DOHH2 (cell line): Measurements from ENCODE around the gene JAG2.

Experiments used
- H3F3A ChIP-seq: fragments of 200-600 bp; sonication (generic), shearing (Covaris generic); 2 replicates; pipeline ENCODE4 v1.6.0; 2016; ENCODE audit warnings: antibody characterized with exemption, mild to moderate bottlenecking; ENCODE audit not compliant: control insufficient read depth, insufficient read depth
- H3K27ac ChIP-seq: fragments of 200-600 bp; sonication (generic); 2 replicates; pipeline ENCODE4 v1.5.1; 2014; ENCODE audit warnings: low read depth, mild to moderate bottlenecking, low read length, moderate library complexity
- H3K27me3 ChIP-seq: fragments of 200-600 bp; sonication (generic); 2 replicates; pipeline ENCODE4 v1.6.1; 2014; ENCODE audit warnings: mild to moderate bottlenecking, low read length, mixed read lengths; ENCODE audit not compliant: control insufficient read depth
- H3K36me3 ChIP-seq: fragments of 200-600 bp; sonication (generic); 2 replicates; pipeline ENCODE4 v1.6.1; 2014; ENCODE audit warnings: mild to moderate bottlenecking, low read length, moderate library complexity, mixed read lengths; ENCODE audit not compliant: control insufficient read depth
- H3K4me1 ChIP-seq: fragments of 200-600 bp; sonication (generic); 2 replicates; pipeline ENCODE4 v1.6.1; 2014; ENCODE audit warnings: mild to moderate bottlenecking, low read length, mixed read lengths; ENCODE audit not compliant: control insufficient read depth
- H3K4me2 ChIP-seq: fragments of 200-600 bp; sonication (generic); 2 replicates; pipeline ENCODE4 v1.6.0; 2014; ENCODE audit warnings: mild to moderate bottlenecking, low read length, moderate library complexity
- H3K4me3 ChIP-seq: fragments of 200-600 bp; sonication (generic); 2 replicates; pipeline ENCODE4 v1.5.1; 2014; ENCODE audit warnings: mild to moderate bottlenecking, low read length, mixed read lengths
- H3K79me2 ChIP-seq: fragments of 200-600 bp; sonication (generic); 2 replicates; pipeline ENCODE4 v1.6.1; 2014; ENCODE audit warnings: mild to moderate bottlenecking, low read length, mixed read lengths; ENCODE audit not compliant: control insufficient read depth
- H3K9me2 ChIP-seq: fragments of 200-600 bp; sonication (generic); replicated peaks from 2 replicates; pipeline ENCODE4 v1.6.1; 2014; ENCODE audit warnings: mild to moderate bottlenecking, low read length, mixed read lengths; ENCODE audit not compliant: control insufficient read depth
- H3K9me3 ChIP-seq: fragments of 200-600 bp; sonication (generic); 2 replicates; pipeline ENCODE4 v1.6.1; 2014; ENCODE audit warnings: antibody characterized with exemption, low read length, mixed read lengths; ENCODE audit not compliant: control insufficient read depth, insufficient read depth
- H4K20me1 ChIP-seq: fragments of 200-600 bp; sonication (generic); 2 replicates; pipeline ENCODE4 v1.6.0; 2014; ENCODE audit warnings: low read depth, mild to moderate bottlenecking, antibody characterized with exemption, low read length, moderate library complexity; ENCODE audit not compliant: control insufficient read depth, insufficient read depth
- EZH2phosphoT487 ChIP-seq: fragments of 200-600 bp; sonication (generic); IDR thresholded peaks from 2 replicates; pipeline ENCODE4 v1.6.1; 2017; ENCODE audit warnings: borderline replicate concordance, mild to moderate bottlenecking, antibody characterized with exemption, low read length, moderate library complexity, mixed read lengths
- TF ChIP-seq, protein P1 (sequence below): fragments of 200-600 bp; sonication (generic); IDR thresholded peaks from one replicate; pipeline ENCODE4 v1.5.1; 2014; ENCODE audit warnings: antibody characterized with exemption, mild to moderate bottlenecking, low read depth, low read length; ENCODE audit not compliant: poor library complexity, severe bottlenecking

Gene JAG2

DNA sequence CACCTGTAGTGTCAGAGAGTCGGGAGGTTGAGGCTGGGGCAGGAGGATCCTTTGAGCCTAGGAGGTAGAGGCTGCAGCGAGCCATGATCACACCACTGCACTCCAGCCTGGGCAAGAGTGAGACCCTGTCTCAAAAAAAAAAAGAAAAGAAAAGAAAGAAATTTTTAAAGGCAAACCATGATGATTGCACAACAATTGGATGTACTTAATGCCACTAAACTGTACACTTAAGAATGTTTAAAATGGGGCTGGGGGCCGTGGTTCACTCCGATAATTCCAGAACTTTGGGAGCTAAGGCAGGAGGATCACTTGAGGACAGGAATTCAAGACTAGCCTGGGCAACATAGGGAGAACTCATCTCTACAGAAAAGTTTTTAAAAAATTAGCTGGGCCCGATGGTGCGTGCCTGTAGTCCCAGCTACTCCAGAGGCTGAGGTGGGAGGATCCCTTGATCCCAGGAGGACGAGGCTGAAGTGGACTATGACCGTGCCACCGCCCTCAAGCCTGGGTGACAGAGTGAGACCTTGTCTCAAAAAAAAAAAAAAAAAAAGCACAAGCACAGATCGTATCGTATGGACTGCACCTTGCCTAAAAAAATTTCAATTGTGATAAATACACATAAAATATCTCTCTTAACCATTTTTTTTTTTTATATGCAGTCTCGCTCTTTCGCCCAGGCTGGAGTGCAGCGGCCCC lies 32.7 kb downstream of the JAG2 start:
- H3K27ac ChIP-seq = no peak overlapping the region
- no peaks in the 10 kb centered on the region for H4K20me1 ChIP-seq
- H3K4me1 ChIP-seq = no peaks in the 10 kb centered on the region
- no peak overlapping the region for H3K4me3 ChIP-seq
- peaks cover 4% of the 10 kb centered on the region; the same call in 1 of the 2 replicates for H3K27me3 ChIP-seq
- no peaks in the 10 kb centered on the region for H3K9me2 ChIP-seq
- peaks cover 16% of the 10 kb centered on the region; the same call in 1 of the 2 replicates for H3K9me3 ChIP-seq
- no peak overlapping the region for H3K4me2 ChIP-seq
- H3K79me2 ChIP-seq = no peaks in the 10 kb centered on the region
- TF ChIP-seq EZH2phosphoT487 = no peak
- TF ChIP-seq, protein P1, sequence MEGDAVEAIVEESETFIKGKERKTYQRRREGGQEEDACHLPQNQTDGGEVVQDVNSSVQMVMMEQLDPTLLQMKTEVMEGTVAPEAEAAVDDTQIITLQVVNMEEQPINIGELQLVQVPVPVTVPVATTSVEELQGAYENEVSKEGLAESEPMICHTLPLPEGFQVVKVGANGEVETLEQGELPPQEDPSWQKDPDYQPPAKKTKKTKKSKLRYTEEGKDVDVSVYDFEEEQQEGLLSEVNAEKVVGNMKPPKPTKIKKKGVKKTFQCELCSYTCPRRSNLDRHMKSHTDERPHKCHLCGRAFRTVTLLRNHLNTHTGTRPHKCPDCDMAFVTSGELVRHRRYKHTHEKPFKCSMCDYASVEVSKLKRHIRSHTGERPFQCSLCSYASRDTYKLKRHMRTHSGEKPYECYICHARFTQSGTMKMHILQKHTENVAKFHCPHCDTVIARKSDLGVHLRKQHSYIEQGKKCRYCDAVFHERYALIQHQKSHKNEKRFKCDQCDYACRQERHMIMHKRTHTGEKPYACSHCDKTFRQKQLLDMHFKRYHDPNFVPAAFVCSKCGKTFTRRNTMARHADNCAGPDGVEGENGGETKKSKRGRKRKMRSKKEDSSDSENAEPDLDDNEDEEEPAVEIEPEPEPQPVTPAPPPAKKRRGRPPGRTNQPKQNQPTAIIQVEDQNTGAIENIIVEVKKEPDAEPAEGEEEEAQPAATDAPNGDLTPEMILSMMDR = no peak
- H3K36me3 ChIP-seq = no peaks in the 10 kb centered on the region
- no peaks in the 10 kb centered on the region for H3F3A ChIP-seq

DNA sequence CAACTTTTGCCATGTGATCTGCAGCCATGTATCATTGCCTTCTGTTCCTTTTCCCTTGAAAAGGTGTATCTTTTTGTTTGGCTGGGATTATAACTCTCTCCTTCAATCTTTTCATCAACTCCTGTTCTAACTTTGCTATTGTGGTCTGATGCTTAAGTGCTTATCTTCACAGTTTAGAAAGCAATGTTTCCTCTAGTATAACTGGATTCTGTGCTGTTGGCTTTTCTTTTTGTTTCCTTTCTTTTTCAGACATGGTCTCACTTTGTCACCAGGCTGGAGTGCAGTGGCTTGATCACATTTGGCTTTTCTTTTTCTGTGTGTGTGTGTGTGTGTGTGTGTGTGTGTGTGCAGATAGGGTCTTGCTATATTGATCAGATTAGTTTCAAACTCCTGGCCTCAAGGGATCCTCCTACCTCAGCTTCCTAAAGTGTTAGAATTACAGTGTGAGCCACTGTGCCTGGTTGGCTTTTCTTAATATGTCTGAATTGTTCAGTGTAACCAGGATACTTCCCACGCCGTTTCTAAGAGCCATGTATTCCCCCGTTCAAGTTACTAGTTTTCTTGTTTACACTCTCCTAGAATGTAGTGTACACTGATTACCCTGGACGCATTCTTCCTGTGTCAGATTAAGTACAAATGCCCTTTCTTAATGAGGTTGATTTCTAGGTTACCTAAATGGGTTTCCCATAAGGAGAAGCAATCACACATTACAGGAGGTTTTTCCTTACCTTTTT lies 35.5 kb downstream of the JAG2 start:
- H3K9me2 ChIP-seq = no peaks in the 10 kb centered on the region
- no peak overlapping the region for H3K27ac ChIP-seq
- H3K79me2 ChIP-seq = no peaks in the 10 kb centered on the region
- H3K4me2 ChIP-seq = no peak overlapping the region
- no peaks in the 10 kb centered on the region for H3K4me1 ChIP-seq
- no peaks in the 10 kb centered on the region for H3F3A ChIP-seq
- H3K4me3 ChIP-seq = no peak overlapping the region
- no peak for TF ChIP-seq EZH2phosphoT487
- TF ChIP-seq, protein P1 = no peak
- peaks cover 4% of the 10 kb centered on the region; the same call in 1 of the 2 replicates for H3K27me3 ChIP-seq
- no peaks in the 10 kb centered on the region for H4K20me1 ChIP-seq
- H3K36me3 ChIP-seq = no peaks in the 10 kb centered on the region
- no peaks in the 10 kb centered on the region for H3K9me3 ChIP-seq

DNA sequence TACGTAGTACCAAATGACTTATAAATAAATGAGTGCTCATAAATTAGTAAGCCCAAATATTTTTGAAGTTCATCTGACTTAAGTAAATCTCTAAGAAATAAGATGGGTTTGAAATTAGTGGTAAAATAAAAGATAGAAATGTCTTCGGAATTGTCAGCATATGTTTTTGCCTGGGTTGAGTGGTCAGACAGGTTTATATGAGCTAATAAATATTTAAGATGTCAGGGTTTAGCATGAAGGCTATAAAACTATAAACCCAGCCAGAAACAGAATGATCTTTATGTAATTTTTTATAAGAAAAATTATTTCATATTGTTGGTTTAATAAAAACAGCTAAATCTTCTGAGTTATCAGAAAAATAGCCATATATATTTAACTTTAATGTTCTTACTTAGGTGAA lies 37.3 kb downstream of the JAG2 start:
- Histone ChIP-seq H3K4me1 (no peaks in the 10 kb centered on the region), H3K27ac (no peak overlapping the region), H3K36me3 (no peaks in the 10 kb centered on the region), H3K9me3 (no peaks in the 10 kb centered on the region), H3K4me3 (no peak overlapping the region), H3F3A (no peaks in the 10 kb centered on the region), H4K20me1 (no peaks in the 10 kb centered on the region), H3K4me2 (no peak overlapping the region), H3K9me2 (no peaks in the 10 kb centered on the region), H3K79me2 (no peaks in the 10 kb centered on the region), H3K27me3 (peaks cover 4% of the 10 kb centered on the region; the same call in 1 of the 2 replicates)
- no peak for TF ChIP-seq EZH2phosphoT487

DNA sequence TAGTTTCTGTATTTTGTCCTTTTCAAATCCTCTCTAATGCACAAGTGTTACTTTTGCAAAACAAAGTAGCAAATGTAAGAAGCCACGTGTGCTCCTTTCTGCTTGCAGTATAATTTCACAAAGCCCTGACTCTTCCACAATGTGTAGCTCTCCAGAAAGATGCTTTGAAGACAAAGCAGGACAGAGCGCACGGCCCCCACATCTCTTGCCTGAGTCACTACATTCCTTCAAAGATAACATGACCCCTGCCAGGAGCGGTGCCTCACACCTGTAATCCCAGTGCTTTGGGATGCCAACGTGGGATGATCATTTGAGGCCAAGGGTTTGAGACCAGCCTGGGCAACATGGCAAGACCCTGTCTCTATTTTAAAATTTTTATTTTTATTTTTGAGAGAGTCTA lies 40.5 kb downstream of the JAG2 start:
- Histone ChIP-seq H3K36me3 (no peaks in the 10 kb centered on the region), H4K20me1 (no peaks in the 10 kb centered on the region), H3K4me2 (no peak overlapping the region), H3K79me2 (no peaks in the 10 kb centered on the region), H3K27ac (no peak overlapping the region), H3K9me3 (no peaks in the 10 kb centered on the region), H3K4me3 (no peak overlapping the region), H3K4me1 (no peaks in the 10 kb centered on the region), H3F3A (no peaks in the 10 kb centered on the region), H3K27me3 (peaks cover 20% of the 10 kb centered on the region), H3K9me2 (no peaks in the 10 kb centered on the region)
- no peak for TF ChIP-seq EZH2phosphoT487
- TF ChIP-seq, protein P1 = no peak
